HuH-7.5 (cell line): ENCODE results near the gene ANKMY1.

Experiments
- DNase-seq: peaks from one replicate; pipeline ENCODE4 v3.0.0; 2011; ENCODE audit warnings: low spot score

ANKMY1 gene

GRCh38 chr2:240458900-240459391, 98.8 kb downstream of the ANKMY1 start:
- no peak for DNase-seq

GRCh38 chr2:240458044-240458899, 99.5 kb downstream of the ANKMY1 start:
- DNase-seq: no peak

- no peak for DNase-seq
Measured at GRCh38 chr2:240457223-240458043, 100.4 kb downstream of the ANKMY1 start.

- DNase-seq: no peak
Measured at GRCh38 chr2:240456447-240457222, 101.2 kb downstream of the ANKMY1 start.

GRCh38 chr2:240455647-240456446, 101.9 kb downstream of the ANKMY1 start:
- DNase-seq: no peak

- no peak for DNase-seq
Measured at GRCh38 chr2:240455272-240455646, 102.5 kb downstream of the ANKMY1 start.

- no peak for DNase-seq
Measured at GRCh38 chr2:240454106-240454901, 103.5 kb downstream of the ANKMY1 start.

GRCh38 chr2:240453461-240454105, 104.2 kb downstream of the ANKMY1 start:
- no peak for DNase-seq

GRCh38 chr2:240452462-240453256, 105.1 kb downstream of the ANKMY1 start:
- DNase-seq: peak; percentile 96

- DNase-seq: no peak
Measured at GRCh38 chr2:240451791-240452461, 105.9 kb downstream of the ANKMY1 start.

GRCh38 chr2:240451108-240451611, 106.6 kb downstream of the ANKMY1 start:
- no peak for DNase-seq

GRCh38 chr2:240450532-240451107, 107.2 kb downstream of the ANKMY1 start:
- no peak for DNase-seq

- DNase-seq: no peak
Measured at GRCh38 chr2:240449764-240450531, 107.8 kb downstream of the ANKMY1 start.

- DNase-seq: no peak
Measured at GRCh38 chr2:240448387-240449274, 109.2 kb downstream of the ANKMY1 start.

GRCh38 chr2:240447934-240448333, 109.9 kb downstream of the ANKMY1 start:
- no peak for DNase-seq

GRCh38 chr2:240447331-240447730, 110.5 kb downstream of the ANKMY1 start:
- DNase-seq: no peak
